ENCODE data around the gene RAC3.

Gene RAC3

DNA sequence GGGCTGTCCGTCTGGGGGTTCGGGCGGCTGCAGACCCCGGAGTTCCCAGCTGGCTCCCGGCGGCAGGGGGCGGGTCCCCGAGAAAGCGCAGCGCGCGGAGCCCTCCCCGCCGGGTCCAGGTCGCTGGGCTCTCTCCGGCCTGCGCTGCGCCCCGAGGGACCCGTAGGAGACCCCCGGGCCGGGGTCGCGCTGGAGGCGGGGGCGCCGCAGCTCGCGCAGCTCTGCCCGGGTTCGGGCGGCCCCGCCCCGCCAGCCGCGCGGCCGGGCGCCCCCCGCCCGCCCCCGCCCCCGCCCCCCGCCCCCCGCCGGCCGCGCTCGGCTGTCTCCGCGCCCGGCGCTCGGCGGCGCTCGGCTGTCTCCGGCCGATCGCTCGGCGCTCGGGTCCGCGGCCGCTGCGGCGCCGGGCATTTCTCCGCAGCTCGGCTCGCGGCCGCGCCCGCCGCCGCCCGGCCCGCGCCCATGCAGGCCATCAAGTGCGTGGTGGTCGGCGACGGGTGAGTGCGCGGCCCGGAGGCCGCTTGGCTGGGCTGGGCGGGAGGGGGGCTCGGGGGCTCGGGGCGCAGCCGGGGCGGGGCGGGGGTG, at the start of gene RAC3:
RAC3 (plus strand) TSS at position 376 of the 582 bp plus-strand sequence; CDS start at position 460, 84 bp downstream.
- DNase-seq = peak in 1 of 2 experiments; percentile 47

- no peak for DNase-seq
Observed at GRCh38 chr17:81983011-81983638, 48.4 kb upstream of the RAC3 start.

DNA sequence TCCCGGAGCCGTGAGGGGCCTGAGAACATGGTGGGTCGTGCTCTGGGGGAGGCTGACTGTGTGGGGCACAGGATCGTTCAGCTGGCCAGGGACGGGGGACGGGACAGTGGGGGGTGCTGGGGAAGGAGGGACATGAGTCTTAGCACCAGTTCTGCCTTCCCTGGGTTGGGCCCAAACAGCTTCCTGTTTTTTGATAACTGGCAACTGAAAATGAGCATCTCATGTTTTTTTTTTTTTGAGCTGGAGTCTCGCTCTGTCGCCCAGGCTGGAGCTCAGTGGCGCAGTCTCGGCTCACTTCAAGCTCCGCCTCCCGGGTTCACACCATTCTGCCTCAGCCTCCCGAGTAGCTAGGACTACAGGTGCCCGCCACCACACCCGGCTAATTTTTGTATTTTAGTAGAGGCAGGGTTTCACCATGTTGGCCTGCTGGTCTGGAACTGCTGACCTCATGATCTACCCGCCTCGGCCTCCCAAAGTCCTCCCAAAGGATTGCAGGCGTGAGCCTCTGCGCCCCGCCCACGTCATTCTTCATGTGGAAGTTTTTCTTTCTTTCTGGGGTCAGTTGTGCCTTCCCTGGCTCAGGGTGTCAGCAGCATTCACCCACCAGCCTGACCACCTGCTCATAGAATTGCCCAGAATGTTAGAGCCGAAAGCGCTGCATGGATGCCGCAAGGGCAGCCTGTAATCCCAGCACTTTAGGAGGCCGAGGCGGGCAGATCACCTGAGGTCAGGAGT, 47.7 kb upstream of the RAC3 start:
- no peak for DNase-seq

- DNase-seq = no peak
Observed at GRCh38 chr17:81984773-81985410, 46.6 kb upstream of the RAC3 start.

- DNase-seq = no peak
Observed at GRCh38 chr17:81986606-81987005, 44.9 kb upstream of the RAC3 start.

- no peak for DNase-seq
Observed at GRCh38 chr17:81987161-81987770, 44.2 kb upstream of the RAC3 start.

DNA sequence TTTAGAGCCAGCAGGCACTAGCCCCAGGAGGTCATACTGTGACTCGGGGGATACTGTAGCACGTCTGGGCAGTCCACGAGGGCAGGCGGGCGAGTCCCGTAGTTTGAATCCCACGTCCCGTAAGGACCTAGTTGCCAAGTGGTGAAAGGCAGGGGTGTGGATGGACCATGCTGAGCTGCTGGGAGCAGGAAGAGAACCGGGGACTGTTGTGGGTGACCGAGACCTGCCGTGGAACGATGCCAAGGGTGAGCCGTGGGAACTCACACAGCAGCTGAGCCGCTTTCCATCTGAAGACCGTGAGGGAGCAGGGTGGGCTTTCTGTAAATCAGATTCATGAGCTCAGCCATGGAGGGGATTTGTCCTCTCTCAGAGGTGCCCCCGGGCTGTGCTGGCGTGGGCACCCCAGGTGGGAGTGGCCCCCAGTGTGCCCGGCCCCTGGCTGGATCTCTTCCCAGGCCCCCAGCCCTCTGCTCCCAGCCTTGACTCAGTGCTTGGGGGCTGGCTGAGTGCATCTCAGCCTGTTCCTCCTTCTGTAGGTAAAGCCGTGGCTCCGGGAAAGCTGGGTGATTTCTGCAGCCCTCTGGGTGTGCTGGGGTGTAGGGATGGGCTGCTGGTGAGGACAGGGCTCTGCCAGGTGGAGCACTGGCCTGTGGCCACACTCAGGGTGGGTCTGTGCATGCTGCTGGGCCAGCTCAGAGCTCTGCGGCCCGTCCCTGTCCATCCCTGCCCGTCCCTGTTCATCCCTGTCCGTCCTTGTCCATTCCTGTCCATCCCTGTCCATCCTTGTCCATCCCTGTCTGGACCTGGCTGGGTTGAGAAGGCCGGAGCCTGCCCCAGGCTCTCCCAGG, 40.4 kb upstream of the RAC3 start:
- DNase-seq = no peak

DNA sequence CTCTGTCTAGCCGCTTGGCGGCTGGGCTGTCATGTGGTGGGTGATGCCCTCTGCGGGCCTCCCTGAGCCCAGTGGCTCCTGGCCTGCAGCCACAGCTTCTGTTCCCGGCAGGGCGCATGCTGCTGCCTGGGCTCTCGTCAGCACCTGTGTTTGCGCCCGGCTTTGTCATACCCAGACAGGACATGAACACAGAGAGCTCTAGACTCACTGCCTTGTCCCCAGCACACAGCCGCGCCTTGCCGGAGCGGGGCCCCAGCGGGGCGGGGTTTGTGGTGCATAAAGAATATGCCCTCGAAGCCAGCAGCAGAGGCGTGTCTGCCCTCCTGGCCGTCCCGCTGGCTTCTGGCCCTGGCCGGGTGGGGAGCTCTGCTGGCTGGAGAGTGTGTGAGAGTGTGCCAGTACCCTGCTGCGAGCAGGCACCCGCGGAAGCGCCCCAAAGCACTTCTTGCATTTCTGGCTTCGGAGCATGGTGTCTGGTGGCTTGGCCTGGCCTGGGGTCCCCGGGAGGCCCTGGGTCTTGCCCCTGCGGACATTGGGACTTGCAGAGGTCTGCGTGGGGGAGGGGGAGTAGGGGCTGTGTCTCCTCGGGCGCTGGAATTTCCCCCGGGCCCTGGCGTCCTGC, 39.7 kb upstream of the RAC3 start:
- DNase-seq = no peak

DNA sequence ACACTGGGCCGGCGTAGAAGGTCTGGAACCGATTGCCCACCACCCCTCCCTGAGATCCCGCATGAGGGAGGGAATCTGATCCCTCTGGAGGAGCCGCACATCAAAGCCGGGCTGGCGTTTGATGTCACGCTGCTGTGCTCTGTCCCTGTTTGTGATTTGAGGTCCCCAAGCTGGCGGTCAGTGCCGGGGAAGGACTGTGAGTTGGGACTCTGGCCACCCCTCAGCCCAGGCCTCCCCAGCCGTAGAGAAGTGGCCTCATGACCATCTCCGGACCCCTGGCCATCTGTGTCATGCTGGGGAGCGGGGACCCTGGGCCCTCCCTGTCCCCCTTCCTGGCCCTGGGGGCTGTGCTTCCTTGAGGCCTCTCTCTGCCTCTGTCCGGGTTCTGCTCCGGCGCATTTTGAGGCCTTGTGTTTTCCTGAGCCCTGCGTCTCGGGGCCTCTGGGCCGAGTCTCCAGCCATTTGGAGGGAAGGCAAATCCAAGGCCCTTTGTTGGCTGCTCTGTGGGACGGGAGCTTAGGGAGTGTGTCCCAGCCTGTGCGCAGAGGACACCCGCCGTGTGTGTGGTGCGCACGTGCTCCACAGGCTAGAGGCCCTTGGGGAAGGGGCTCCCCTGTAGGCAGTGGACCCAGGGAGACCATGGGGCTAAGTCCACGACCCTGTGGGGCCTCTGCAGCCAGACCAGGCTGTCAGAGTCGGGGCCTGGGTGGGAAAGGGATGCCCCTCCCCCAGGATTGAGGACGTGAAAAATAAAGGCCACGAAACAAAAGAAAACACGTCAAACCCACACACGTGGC, 39.0 kb upstream of the RAC3 start:
- DNase-seq = no peak

DNA sequence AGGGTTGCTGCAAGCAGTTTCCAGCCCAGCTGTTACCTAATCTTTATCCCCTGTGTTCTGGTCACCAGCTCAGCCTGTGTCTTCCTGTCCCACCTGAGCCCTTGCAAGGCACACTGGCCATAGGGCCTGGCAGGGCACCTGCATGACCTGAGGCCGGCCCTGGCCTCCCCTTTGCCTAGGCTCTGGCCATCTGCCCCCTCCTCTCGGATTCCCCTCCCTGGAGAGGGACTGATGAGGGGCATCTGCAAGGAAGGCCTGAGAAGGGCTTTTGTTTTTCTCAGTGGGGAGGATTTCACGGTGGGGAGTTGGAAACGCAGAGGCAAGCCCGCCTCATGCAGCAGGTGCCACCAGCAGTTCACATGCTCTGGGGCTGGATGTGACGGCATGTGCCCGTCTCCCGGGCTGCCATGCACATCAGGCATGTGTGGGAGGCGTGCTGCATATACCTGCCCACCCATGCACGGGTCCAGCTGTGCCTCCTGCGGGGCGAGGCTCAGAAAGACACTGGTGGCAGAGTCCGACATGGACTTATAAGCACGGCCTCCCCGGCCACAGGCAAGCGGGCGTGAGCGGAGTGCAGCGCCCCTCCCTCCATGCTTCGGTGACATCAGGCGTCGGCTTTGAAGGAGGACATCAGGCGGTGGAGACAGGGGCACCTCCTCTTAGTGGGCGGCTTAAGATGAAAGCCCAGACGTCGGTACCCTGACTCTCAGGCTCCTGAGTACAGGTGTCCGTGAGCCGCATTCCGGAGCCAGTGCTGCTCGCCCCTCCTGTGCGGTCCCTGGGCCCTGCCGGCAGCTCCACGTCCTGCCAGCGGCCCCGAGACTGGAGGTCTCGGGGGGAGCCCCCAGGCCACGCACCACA, 37.5 kb upstream of the RAC3 start:
- no peak for DNase-seq

GRCh38 chr17:81994593-81995462, 36.6 kb upstream of the RAC3 start:
- DNase-seq = no peak

DNA sequence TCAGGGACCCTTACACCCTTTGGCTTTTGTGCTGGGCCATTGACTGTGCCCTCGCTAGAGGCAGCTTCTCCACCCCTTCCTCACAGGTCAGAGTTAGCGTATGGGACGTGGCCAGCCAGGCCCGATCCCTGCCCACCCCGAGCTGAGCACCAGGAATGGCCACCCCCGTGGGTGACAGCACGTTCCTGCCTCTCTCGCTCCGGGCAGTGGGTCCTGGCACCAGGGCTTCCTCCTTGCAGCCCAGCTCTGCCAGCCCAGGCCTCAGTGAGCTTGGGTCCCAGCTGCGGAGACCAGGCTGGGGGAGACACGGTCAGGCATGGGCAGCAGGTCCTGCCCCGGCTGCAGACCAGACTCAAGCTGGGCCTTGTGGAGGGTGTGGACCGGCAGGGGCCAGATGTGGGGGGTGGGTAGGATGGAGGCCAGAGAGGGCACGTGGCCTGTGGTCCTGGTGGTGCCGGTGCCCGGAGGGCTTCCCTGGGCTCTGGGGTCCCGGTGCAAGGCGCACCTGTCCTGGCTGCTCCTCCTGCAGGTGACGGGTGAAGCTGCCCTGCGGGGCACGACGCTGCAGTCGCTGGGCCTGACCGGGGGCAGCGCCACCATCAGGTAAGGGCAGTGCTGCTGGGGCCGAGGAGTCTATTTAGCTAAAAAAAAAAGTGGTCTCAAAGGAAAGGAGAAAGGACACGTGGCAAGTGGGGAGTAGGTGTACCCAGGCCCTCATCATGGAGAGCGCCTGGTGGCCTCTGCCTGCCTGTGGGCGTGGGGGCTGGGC, 35.8 kb upstream of the RAC3 start:
- DNase-seq = no peak

DNA sequence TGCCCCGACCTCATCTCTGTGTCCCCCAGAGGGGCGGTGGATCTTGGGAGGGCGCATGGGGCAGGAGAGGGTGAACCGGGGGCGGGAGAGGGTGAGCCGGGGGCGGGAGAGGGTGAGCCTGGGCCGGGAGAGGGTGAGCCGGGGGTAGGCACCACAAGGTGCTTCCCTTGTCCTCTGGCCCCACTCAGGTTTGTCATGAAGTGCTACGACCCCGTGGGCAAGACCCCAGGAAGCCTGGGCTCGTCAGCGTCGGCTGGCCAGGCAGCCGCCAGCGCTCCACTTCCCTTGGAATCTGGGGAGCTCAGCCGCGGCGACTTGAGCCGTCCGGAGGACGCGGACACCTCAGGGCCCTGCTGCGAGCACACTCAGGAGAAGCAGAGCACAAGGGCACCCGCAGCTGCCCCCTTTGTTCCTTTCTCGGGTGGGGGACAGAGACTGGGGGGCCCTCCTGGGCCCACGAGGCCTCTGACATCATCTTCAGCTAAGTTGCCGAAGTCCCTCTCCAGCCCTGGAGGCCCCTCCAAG, 35.2 kb upstream of the RAC3 start:
- DNase-seq = no peak

DNA sequence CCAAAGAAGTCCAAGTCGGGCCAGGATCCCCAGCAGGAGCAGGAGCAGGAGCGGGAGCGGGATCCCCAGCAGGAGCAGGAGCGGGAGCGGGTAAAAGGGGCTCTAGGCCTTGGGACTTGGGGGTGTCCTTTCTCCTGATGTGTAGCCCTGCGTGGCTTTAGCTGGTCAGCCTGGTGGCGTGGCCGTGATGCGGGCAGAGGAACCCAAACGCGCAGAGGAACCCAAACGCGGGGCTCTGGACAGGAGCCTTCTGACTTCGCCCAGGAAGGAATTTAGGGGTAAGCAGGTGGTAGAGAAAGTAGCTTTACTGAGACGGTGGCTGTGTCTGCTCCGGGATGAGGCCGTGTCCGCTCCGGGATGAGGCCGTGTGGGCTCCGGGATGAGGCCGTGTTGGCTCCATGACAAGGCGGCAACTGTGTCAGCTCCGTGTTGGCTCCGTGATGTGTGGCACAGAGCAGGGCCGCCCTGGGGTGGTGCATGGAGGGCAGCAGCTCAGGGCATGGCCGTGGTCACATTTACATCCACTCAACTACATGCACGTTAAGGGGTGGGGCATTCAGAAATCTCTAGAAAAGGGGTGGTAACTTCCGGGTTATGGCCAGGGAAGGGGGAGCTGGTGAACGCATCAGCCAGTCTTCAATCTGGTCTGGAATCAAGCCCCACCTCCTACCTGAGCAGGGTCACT, 34.6 kb upstream of the RAC3 start:
- DNase-seq = no peak

DNA sequence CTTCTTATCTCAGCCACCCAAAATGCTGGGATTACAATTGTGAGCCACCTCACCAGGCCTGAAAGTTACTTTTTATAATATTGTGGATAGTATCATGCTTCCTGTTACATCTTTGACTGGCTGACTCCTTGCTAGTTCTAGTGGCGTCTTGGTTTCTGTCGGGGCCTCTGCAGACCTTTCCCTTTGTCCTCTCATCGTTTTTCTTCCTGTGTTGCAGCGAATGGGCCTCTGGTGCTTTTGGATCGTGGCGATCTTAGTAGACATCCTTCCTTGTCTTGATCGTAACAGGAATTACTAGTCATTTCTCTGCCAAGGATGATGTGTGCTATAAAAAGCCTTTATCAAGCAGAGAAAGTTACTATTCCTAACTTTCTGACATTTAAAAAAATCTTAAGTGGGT, 33.3 kb upstream of the RAC3 start:
- DNase-seq = no peak

GRCh38 chr17:81998691-81999438, 32.6 kb upstream of the RAC3 start:
- no peak for DNase-seq

DNA sequence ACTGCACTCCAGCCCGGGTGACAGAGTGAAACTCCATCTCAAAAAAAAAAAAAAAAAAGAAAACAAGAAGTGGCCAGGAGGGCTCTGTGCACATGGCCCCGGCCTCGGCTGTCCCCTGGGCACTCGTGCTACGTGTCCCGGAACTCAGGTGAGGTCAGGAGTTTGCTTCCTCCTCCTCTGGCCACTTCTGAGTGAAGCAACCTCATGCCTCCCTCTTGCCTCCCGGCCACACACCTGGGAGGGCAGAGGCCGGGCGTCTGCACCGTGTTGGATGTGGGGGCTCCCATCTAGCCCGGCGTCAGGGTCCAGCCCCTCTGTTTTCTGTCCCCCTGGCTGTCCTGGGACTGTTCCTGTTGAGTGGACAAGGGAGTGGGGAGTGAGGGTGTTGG, 31.9 kb upstream of the RAC3 start:
- DNase-seq = no peak
